KBM-7 (cell line): ENCODE results near the gene APOC3.
"Not testable (repeated sequence)": the region's sequence is repeated elsewhere in the genome, so short reads cannot be mapped to it uniquely, and the experiment has no call there.

Experiments used
- DNase-seq: peaks from one replicate; pipeline ENCODE4 v3.0.0-alpha.2; 2015
- in situ Hi-C: fragments of 300-500 bp; cut with MboI; formaldehyde crosslinking; loops from 2 replicates; pipeline ENCODE4 v1.14.3; 2020; ENCODE audit warnings: low sequenced_read_pairs, low pct_unique_long_range_greater_than_20kb, mixed read lengths

APOC3 gene

DNA sequence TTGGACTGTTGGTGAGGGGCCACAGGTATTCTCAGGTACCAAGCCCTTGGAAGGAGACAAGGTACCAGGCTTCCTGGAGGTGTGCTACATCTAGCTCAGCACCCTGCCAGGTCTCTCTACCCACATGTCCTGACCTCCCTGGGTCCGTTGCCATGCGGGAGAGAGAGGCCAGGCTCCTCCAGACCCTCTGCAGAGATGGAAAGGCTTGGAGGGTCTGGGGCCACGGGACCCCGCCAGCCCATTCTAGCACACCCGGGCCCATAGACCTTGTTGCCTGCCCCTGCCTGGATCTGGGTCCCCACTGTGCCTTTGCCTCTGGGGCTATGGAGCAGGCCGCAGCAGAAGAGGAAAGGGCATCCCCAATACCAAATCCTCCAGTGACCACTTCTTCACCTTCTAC, 2.2 kb upstream of the APOC3 start:
- in situ Hi-C loops = no loop called here
- DNase-seq = no peak

DNA sequence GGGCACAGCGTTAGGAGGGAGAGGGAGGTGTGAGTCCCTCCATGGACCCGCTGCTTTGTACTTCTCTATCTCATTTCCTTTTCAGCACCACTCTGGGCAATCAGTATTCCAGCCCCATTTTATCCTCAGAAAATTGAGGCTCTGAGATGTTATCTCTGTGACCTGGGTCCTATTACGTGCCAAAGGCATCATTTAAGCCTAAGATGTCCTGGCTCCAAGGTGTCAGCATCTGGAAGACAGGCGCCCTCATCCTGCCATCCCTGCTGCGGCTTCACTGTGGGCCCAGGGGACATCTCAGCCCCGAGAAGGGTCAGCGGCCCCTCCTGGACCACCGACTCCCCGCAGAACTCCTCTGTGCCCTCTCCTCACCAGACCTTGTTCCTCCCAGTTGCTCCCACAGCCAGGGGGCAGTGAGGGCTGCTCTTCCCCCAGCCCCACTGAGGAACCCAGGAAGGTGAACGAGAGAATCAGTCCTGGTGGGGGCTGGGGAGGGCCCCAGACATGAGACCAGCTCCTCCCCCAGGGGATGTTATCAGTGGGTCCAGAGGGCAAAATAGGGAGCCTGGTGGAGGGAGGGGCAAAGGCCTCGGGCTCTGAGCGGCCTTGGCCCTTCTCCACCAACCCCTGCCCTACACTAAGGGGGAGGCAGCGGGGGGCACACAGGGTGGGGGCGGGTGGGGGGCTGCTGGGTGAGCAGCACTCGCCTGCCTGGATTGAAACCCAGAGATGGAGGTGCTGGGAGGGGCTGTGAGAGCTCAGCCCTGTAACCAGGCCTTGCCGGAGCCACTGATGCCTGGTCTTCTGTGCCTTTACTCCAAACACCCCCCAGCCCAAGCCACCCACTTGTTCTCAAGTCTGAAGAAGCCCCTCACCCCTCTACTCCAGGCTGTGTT, 829 bp upstream of the APOC3 start:
- DNase-seq = no peak
- in situ Hi-C loops = no loop called here

DNA sequence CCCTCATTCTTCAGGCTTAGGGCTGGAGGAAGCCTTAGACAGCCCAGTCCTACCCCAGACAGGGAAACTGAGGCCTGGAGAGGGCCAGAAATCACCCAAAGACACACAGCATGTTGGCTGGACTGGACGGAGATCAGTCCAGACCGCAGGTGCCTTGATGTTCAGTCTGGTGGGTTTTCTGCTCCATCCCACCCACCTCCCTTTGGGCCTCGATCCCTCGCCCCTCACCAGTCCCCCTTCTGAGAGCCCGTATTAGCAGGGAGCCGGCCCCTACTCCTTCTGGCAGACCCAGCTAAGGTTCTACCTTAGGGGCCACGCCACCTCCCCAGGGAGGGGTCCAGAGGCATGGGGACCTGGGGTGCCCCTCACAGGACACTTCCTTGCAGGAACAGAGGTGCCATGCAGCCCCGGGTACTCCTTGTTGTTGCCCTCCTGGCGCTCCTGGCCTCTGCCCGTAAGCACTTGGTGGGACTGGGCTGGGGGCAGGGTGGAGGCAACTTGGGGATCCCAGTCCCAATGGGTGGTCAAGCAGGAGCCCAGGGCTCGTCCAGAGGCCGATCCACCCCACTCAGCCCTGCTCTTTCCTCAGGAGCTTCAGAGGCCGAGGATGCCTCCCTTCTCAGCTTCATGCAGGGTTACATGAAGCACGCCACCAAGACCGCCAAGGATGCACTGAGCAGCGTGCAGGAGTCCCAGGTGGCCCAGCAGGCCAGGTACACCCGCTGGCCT, 641 bp downstream of the APOC3 start:
- DNase-seq = no peak
- in situ Hi-C loops = no loop called here

DNA sequence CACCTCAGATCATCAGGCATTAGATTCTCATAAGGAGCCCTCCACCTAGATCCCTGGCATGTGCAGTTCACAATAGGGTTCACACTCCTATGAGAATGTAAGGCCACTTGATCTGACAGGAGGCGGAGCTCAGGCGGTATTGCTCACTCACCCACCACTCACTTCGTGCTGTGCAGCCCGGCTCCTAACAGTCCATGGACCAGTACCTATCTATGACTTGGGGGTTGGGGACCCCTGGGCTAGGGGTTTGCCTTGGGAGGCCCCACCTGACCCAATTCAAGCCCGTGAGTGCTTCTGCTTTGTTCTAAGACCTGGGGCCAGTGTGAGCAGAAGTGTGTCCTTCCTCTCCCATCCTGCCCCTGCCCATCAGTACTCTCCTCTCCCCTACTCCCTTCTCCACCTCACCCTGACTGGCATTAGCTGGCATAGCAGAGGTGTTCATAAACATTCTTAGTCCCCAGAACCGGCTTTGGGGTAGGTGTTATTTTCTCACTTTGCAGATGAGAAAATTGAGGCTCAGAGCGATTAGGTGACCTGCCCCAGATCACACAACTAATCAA, 2.2 kb downstream of the APOC3 start:
- no peak for DNase-seq
- in situ Hi-C loops = no loop called here

DNA sequence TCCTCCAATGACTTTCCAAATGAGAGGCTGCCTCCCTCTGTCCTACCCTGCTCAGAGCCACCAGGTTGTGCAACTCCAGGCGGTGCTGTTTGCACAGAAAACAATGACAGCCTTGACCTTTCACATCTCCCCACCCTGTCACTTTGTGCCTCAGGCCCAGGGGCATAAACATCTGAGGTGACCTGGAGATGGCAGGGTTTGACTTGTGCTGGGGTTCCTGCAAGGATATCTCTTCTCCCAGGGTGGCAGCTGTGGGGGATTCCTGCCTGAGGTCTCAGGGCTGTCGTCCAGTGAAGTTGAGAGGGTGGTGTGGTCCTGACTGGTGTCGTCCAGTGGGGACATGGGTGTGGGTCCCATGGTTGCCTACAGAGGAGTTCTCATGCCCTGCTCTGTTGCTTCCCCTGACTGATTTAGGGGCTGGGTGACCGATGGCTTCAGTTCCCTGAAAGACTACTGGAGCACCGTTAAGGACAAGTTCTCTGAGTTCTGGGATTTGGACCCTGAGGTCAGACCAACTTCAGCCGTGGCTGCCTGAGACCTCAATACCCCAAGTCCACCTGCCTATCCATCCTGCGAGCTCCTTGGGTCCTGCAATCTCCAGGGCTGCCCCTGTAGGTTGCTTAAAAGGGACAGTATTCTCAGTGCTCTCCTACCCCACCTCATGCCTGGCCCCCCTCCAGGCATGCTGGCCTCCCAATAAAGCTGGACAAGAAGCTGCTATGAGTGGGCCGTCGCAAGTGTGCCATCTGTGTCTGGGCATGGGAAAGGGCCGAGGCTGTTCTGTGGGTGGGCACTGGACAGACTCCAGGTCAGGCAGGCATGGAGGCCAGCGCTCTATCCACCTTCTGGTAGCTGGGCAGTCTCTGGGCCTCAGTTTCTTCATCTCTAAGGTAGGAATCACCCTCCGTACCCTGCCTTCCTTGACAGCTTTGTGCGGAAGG, 2.9 kb downstream of the APOC3 start:
- in situ Hi-C loops = no loop called here
- no peak for DNase-seq

DNA sequence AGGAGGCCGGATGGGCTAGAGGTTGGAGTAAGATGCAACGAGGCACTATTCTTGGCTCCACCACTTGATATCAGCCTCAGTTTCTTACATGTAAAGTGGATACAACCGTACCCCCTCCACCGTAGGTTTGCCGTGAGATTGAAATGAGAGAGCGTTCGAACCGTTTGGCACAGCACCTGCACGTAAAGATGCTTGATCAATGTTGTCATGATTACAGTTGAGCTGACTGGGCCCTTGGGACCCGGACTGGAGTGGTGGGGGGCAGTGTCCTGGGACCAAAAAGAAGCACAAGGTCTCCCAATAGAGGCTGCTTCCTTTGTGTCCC, 3.7 kb downstream of the APOC3 start:
- no peak for DNase-seq
- in situ Hi-C loops = no loop called here

DNA sequence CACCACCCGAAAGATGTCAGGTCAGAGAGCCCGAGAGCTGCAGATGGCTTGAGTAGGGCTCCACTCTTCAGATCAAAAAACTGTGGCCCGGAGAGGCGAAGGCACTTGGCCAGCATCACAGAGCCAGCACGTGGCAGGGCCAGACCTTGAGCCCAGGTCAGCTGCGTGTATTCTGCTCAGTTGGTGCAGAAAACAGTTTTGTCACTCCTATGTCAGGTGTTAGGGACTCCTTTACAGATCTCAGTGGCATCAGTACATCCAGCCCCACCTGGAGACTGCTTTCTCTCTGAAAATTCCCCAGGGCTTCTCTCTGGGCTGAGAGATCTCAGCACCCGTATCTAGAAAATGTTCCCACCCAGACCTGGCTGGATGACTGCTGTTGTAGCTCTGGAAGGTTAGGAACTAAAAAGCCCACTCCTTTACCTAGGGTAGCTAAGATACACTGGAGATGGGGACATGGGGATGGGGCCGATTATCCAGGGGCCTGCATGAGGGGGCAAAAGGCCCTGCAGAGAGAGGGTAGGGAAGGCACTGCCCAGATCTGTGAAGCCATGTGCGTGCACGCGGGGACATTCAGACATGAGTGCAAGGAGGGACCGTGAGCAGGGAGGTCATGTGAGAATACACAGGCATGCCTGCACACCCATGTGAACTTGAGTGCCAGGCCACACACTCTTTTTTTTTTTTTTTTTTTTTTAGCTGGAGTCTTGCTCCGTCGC, 4.3 kb downstream of the APOC3 start:
- DNase-seq = no peak
- in situ Hi-C loops = no loop called here

DNA sequence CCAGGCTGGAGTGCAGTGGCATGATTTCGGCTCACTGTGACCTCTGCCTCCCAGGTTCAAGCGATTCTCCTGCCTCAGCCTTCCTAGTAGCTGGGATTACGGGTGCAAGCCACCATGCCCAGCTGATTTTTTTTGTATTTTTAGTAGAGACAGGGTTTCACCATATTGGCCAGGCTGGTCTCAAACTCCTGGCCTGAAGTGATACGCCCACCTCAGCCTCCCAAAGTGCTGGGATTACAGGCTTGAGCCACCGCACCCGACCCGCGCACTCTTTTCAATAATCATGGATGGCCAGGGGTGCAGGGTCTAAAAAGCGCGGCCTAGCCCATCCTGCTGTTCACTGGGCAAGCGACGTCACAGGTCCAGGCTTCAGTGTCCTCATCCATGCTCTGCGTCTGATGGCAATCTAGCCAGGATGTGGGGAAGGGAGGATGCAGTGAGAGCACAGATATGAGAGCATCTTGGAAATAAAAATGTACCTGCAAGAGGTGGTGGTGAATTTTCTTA, 4.9 kb downstream of the APOC3 start:
- DNase-seq, in situ Hi-C loops: not testable (repeated sequence)

DNA sequence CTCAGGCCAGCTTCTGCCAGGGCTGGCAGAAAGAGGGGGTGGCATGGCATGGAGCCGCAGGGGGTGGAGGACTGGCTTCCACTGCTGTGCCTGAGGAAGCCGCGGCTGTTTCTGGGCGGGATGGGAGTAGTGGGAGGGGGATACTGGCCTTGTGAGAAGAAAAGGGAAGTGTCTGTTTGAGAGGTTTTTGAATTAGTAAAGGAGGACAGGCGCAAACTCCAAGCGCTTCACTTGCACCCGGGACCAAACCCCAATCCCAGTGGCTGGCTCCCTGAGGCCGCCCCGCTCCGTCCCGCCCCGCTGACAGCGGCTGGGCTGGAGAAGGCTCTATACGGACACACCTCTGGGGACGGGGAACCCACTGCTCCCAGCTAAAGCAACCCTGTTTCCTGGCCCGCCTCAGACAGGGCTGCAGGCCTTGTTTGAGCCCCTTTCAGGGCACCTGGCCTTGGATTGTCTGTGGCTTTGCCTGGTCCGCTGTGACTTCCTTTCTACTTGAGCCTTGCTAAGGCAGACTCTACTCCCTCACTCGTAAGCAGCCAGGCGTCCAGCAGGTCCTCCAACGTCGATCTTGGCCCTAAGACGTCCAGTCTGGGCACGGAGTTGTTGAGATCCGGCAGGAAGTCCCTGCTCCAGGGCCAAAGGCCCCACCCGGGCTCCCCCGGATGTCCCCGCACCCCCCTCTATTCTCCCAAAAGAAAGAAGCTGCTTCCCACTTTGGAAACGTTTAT, 5.5 kb downstream of the APOC3 start:
- peak; percentile 89 for DNase-seq
- in situ Hi-C loops = no loop called here

DNA sequence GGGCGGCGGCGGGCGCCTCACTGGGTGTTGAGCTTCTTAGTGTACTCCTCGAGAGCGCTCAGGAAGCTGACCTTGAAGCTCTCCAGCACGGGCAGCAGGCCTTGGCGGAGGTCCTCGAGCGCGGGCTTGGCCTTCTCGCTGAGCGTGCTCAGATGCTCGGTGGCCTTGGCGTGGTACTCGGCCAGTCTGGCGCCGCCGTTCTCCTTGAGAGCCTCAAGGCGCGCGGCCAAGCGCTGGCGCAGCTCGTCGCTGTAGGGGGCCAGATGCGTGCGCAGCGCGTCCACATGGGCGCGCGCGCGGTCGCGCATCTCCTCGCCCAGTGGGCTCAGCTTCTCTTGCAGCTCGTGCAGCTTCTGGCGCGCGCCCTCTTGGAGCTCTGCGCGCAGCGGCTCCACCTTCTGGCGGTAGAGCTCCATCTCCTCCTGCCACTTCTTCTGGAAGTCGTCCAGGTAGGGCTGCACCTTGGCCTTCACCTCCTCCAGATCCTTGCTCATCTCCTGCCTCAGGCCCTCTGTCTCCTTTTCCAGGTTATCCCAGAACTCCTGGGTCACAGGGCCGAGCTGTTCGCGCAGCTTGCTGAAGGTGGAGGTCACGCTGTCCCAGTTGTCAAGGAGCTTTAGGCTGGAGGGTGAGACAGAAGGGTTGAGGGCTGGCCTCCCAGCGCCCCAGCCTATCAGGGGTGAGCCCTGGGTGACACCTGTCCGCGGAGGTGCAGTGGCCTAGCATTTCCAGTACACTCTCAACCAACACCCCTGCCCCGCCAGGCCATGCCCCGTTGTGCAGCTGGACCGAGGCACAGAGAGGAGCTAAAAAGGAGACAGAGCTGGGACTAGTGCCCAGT, 6.3 kb downstream of the APOC3 start:
- in situ Hi-C loops = no loop called here
- DNase-seq = peak; percentile 96

DNA sequence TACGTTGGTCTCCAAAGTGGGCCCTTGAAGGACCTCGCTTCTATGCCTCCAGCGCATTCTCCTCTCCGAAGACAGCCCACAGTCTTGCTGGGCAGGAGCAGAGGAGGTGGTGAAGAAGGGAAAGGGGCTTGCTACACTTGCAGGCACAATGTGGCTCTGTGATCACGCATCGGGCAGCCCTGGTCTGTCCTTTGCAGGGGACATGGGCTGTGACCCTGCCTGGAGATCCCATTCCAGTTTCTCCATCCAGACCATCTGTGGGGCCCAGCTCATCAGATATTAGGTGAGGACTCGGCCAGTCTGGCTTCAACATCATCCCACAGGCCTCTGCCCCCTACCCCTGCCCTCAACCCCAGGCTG, 6.9 kb downstream of the APOC3 start:
- in situ Hi-C loops = no loop called here

DNA sequence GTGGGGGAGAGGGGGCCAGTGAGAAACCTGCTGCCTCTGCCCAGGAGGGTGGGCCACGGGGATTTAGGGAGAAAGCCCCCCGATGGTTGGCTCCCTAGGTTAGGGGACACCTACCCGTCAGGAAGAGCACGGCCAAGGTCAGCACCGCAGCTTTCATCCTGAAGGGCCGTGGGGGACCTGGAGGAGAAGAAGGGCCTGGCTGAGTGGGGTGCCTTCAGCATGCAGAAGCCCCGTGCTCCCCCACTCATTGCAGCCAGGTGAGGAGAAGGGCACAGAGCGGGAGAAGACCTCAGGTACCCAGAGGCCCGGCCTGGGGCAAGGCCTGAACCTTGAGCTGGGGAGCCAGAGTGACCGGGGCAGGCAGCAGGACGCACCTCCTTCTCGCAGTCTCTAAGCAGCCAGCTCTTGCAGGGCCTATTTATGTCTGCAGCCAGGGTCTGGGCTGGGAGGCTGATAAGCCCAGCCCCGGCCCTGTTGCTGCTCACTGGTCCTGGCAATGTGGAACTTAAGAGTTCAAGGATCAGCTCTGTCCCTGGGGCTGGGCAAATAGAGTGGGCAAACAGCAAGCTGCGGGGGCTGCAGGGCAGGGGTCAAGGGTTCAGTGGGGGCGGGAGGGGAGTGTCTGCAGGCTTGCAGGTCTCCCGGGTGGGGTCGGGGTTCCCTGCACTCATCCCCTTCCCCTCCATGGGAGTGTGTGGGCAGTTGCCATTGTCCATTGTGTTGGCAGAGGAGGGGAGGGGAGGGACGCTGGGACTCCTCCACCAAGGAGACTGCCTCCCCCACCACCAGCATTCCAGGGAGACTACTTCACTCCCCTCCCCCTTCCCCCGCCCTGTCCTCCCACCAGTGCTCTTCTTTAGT, 7.8 kb downstream of the APOC3 start, which contains the start of gene APOA1:
Gene APOA1 (minus strand): TSS at position 392 of the 861 bp plus-strand sequence. CDS start 235 bp downstream, at position 157.
- in situ Hi-C loops = no loop called here
- DNase-seq = no peak

More for the DNA sequence above, 6.9 kb downstream of the APOC3 start:
- DNase-seq = no peak

DNA sequence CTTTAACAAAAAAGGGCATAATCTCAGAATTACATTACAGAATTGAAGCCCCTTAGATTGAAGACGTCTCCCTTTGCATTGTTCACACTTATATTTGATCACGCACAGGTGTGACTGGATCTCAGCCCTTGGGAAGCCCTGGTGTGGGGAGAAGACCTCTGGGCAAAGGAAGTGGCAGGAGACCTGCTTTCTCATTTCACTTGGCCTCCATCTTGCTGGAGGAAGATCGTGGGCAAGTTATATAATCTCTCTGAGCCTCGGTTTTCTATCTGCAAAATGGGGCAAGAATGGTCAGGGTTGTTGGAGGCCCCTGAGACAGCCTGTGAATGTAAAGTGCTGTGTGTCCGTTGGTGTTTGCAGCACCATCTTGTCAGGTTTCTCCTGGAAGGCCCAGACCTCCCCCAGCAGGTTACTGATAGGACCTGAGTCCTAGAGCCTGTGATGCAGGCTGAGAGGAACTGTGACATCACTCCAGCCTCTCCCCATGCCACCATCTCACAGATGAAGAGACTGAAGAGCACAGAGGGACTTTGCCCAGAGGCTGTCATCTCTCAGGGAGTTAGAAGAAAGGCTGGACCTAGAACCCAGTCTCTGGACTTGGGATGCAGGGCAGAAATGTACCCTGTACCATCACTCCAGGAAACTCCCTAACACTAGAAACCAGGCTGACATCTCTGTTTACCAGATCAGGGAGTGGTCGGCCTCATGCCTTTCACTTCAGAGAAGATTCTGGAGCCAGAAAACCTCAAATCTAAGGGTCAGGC, 8.8 kb downstream of the APOC3 start:
- no peak for DNase-seq
- in situ Hi-C loops = no loop called here

DNA sequence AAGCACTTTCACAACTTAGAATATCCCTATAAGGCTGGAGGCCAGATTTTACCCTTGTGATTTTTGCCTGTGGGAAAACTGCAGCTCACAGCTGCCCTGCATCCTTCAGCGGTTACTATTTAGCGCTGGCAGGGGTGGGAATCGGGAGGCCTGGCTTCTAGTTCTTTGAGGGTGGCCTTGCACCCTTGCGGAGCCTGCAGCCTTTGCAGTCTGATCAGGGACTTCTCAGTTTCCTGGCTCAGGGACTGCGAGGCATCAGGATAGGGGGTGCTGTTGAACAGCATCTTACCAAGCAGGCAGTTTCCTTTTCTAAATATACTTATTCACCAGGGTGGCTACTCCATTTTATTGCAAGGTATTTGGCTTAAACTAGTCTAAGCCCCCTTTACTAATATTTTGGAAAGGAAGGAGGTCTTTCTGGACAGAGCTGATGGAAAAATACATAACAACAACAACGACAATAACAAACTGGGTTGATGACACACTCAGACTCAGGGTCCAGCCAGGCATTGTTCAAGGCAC, 10.6 kb downstream of the APOC3 start:
- no peak for DNase-seq
- in situ Hi-C loops = no loop called here

DNA sequence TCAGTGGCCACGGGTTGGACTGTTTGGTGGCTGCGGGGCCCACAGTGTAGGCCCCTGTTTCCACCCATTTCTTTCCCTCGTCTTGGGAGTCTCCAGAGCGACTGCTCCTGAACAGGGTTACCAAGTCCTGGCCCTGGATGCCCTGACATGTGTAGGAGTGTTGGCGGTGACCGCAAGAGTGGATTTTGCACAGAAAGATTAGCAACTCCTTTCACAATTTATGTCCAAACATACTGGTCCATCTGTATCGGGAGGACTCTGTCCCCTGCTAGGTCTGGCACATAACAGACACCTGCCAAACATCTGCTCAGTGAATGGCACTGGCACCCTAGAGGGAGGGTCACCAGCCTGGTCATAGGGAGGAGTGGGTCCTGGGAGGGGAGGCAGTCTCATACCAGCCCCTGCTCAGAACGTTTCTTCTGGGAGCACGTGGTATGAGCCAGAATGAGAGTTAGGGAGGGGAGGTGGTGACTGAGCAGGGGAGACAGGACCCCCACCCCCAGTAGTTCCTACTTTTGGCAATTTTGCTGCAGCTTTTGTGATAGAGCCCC, 11.1 kb downstream of the APOC3 start:
- DNase-seq = no peak

More for the DNA sequence above, 11.1 kb downstream of the APOC3 start:
- in situ Hi-C loops = no loop called here
